Left lung (tissue), 10 donors: ENCODE results near the gene CDX2. TPM values are rescaled to one million over a fixed set of nuclear protein-coding genes. Genes with fewer than 3 reads are reported as not detected.

Experiments used
- ATAC-seq: fragments of 200-7000 bp; cut with Tn5 transposase; one replicate; pipeline ENCODE4 v1.9.1; 2020; ENCODE audit warnings: moderate library complexity
- DNase-seq, 4 donors: peaks; one replicate each; pipeline ENCODE4 v3.0.0-alpha.2; 2013 to 2020
- H3K27ac ChIP-seq, 2 donors: fragments of 200-600 bp; sonication (generic) in 1 of 2; one replicate each; pipeline versions ENCODE4 v1.5.0 to v1.8.0; 2020 to 2021
- H3K27me3 ChIP-seq, 2 donors: fragments of 200-600 bp; sonication (generic) in 1 of 2; one replicate each; pipeline versions ENCODE4 v1.5.0 to v1.8.0; 2020 to 2021
- H3K36me3 ChIP-seq, 2 donors: fragments of 200-600 bp; sonication (generic) in 1 of 2; one replicate each; pipeline versions ENCODE4 v1.5.0 to v1.8.0; 2020 to 2021
- H3K4me1 ChIP-seq, 2 donors: fragments of 200-600 bp; one replicate each; pipeline ENCODE4 v1.8.0; 2021
- H3K4me3 ChIP-seq, 2 donors: fragments of 200-600 bp; sonication (generic) in 1 of 2; one replicate each; pipeline versions ENCODE4 v1.5.0 to v1.8.0; 2020 to 2021; ENCODE audit warnings: mild to moderate bottlenecking in 1 of 2
- H3K9me3 ChIP-seq, 2 donors: fragments of 200-600 bp; sonication (generic) in 1 of 2; one replicate each; pipeline versions ENCODE4 v1.5.0 to v1.8.0; 2020 to 2021
- intact Hi-C, 2 donors: fragments of 100-400 bp; cut with DNase I; formaldehyde crosslinking; loops; one replicate each; pipeline versions ENCODE4 v1.11.2 to v1.14.2; 2022
- polyA plus RNA-seq, 6 donors: library from polyadenylated mRNA; unstranded; fragments of 120-200 nt; gene quantifications; one replicate each; pipeline ENCODE4 v1.2.1, GENCODE V29; 2013; ENCODE audit not compliant: insufficient read length in 6 of 6
- total RNA-seq, 2 donors: library from RNA; stranded (reverse); fragmentation: NEBNext Ultra II Directional; extraction: Animal tissue kit (Norgen Biotek cat#: 25700); gene quantifications; one replicate each; pipeline ENCODE4 v1.2.1, GENCODE V29; 2021
- TF ChIP-seq, protein P1 (sequence below), 2 donors: fragments of 200-600 bp; sonication (generic) in 1 of 2; IDR thresholded peaks; one replicate each; pipeline versions ENCODE4 v1.5.0 to v1.8.0; 2021; ENCODE audit warnings: antibody characterized with exemption in 2 of 2
- donor health status: DM: no; HTN: yes; CAD: no.
- donor health status: DM: no; HTN: no; CAD: no.

Gene CDX2
- total and polyA plus RNA-seq, 8 donors = not detected

DNA sequence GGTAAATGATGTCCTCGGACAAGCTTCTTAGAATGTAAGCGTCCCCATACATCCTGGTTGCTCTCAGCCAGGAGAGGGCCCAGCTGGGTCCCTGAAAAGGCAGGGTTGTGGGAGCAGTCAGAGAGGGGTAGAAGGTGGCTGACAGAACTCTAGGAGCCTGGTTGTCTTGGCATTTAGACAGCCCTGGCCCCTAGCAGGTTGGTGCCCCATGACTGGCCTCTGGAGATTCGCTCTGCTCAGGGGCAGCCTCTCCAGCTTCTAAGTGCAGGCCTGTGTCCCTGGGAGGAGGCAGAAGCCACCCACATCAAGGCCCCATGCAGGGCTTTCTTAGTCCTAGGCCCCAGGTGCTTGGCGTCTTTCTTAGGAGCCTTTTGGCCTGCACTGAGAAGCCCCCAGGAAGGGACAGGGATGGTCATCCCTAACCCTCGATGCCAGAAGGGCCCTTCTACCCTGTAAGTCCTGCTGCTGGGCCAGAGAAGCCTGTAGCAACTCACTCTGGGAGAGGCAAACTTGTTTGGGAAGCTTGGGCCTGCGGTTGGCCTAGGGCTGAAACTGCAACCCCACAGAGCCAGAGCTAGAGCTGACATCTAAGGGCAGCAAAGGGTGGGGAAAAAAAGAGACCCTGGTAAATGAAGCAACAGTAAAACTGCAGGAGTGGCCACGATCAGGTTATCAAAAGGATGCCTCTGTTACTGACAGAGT is 2.8 kb upstream of the CDX2 start:
- no peak overlapping the region for H3K27ac ChIP-seq
- H3K4me1 ChIP-seq = peaks cover 0 to 20% of the 10 kb centered on the region in 2 donors
- H3K4me3 ChIP-seq = no peak overlapping the region
- TF ChIP-seq, protein P1, sequence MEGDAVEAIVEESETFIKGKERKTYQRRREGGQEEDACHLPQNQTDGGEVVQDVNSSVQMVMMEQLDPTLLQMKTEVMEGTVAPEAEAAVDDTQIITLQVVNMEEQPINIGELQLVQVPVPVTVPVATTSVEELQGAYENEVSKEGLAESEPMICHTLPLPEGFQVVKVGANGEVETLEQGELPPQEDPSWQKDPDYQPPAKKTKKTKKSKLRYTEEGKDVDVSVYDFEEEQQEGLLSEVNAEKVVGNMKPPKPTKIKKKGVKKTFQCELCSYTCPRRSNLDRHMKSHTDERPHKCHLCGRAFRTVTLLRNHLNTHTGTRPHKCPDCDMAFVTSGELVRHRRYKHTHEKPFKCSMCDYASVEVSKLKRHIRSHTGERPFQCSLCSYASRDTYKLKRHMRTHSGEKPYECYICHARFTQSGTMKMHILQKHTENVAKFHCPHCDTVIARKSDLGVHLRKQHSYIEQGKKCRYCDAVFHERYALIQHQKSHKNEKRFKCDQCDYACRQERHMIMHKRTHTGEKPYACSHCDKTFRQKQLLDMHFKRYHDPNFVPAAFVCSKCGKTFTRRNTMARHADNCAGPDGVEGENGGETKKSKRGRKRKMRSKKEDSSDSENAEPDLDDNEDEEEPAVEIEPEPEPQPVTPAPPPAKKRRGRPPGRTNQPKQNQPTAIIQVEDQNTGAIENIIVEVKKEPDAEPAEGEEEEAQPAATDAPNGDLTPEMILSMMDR (IDR thresholded peaks at IDR 0.05) = no peak
- peaks cover 96 to 100% of the 10 kb centered on the region in 2 donors for H3K27me3 ChIP-seq
- no peaks in the 10 kb centered on the region for H3K9me3 ChIP-seq
- no peaks in the 10 kb centered on the region for H3K36me3 ChIP-seq
- ATAC-seq = no peak
- intact Hi-C loops = no loop called here
- DNase-seq = no peak

DNA sequence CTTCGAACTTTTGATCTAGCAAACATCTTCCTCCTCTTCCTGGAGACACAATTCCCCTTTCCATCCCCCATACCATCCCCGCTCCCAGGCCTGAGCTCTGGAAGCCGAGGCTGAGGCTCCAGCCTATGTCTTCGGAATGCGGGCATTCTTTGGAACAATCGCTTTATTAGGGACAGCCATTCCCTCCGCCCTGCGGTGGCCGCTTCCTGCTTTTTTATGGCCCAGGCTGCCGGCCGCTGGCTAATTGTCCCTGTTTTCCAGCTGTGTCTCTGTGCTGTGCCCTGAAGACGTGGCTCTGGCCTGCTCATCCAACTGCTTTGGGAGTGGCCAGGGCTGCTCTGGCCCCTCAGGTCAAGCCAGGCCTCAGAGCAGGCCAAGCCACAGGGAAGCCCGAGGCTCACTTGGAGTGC is 2.1 kb upstream of the CDX2 start:
- TF ChIP-seq, protein P1 (IDR thresholded peaks at IDR 0.05) = no peak
- no peak for DNase-seq
- H3K27me3 ChIP-seq = peaks cover 96 to 100% of the 10 kb centered on the region in 2 donors

DNA sequence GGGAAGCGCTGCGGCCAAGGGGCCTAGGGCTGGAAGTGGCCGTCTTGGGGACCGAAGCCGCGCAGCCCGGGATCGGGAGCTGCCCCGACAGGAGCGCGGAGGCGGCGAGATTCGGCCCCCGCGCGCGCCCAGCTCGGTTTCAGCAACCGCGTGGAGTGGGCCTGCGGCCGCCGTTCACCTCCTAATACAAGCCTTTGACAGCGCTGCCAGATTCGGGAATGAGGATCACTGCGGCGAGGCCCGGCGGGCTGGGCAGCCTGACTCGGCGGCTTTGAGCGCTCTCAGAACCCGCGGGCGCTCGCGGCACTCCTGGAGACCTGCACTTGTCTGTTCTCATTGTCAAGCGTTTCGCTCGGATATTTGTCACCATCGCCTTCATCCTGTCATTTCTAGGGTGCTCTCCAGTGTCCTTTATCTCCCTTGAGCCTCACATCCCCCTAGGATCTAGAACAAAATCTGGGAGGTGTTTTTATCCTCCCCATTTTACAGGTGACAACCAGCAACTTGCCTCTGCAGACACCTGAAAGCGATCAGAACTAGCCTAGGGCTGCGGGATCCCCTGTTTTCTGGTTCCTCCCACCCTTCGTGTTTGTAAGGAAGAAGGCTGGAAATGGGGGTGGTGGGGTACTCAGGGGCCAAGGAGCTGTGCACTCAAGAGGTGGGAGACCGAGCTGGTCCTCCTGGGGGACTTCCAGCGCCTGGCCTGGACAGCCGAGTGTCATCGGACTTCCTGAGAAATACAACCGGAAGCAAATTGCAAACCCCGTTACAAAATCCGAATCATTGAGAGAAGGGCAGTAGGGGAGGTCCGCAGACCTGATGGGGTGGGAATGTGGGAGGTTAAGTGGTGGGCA is 1.5 kb upstream of the CDX2 start:
- intact Hi-C loops = no loop called here
- Histone ChIP-seq H3K27me3 (peaks cover 96 to 100% of the 10 kb centered on the region in 2 donors), H3K4me3 (no peak overlapping the region), H3K9me3 (no peaks in the 10 kb centered on the region), H3K4me1 (peaks cover 0 to 26% of the 10 kb centered on the region in 2 donors), H3K36me3 (no peaks in the 10 kb centered on the region), H3K27ac (no peak overlapping the region)
- DNase-seq (no peak), ATAC-seq (no peak)
- TF ChIP-seq, protein P1 (IDR thresholded peaks at IDR 0.05) = no peak

More for the DNA sequence above, 2.1 kb upstream of the CDX2 start:
- Histone ChIP-seq H3K27ac (no peak overlapping the region), H3K4me1 (peaks cover 0 to 25% of the 10 kb centered on the region in 2 donors), H3K36me3 (no peaks in the 10 kb centered on the region), H3K4me3 (no peak overlapping the region), H3K9me3 (no peaks in the 10 kb centered on the region)
- no peak for ATAC-seq
- intact Hi-C loops = no loop called here

DNA sequence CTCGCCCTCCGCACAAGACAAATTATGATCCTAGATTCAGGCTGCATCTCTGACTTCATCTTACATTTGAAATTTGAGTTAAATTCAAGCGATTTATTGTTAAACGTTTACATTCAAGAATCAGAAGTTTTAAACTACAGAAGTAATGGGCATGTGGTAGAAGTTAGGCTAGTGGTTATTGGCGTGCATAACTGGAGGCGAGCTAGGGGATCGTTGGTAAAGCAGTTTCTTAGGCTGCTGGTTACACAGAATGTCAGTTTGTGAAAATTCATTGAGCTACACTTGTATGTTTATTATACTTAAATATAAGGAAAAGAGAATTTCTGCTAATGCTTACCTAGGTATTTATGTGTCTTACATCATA is 733 bp upstream of the CDX2 start:
- no peak overlapping the region for H3K27ac ChIP-seq
- H3K4me3 ChIP-seq = no peak overlapping the region
- peaks cover 0 to 26% of the 10 kb centered on the region in 2 donors for H3K4me1 ChIP-seq
- TF ChIP-seq, protein P1 (IDR thresholded peaks at IDR 0.05) = no peak
- H3K36me3 ChIP-seq = no peaks in the 10 kb centered on the region
- no peak for ATAC-seq
- H3K27me3 ChIP-seq = peaks cover 96 to 100% of the 10 kb centered on the region in 2 donors
- DNase-seq = no peak
- intact Hi-C loops = no loop called here
- H3K9me3 ChIP-seq = no peaks in the 10 kb centered on the region
